ENCODE results near the gene MON2. TPM values are rescaled to one million over a fixed set of nuclear protein-coding genes. Genes with fewer than 3 reads are reported as not detected.
"Not testable (repeated sequence)": the region's sequence is repeated elsewhere in the genome, so short reads cannot be mapped to it uniquely, and the experiment has no call there.

The MON2 gene
- total and polyA plus RNA-seq, 7 donors: 4.9 to 18.2 (median 14.5) TPM

- no peak for TF ChIP-seq CTCF (IDR thresholded peaks at IDR 0.05)
- 79 to 86% (median 80%) methylated on average over 3 of the region's 3 CpGs for WGBS, 3 donors
- peaks cover 7% of the 10 kb centered on the region for H3K9me3 ChIP-seq
- intact Hi-C loops (cut with DNase I): no loop called here
- DNase-seq (no peak), ATAC-seq (no peak)
- no peaks in the 10 kb centered on the region for H3K4me1 ChIP-seq
- H3K27ac ChIP-seq: no peak overlapping the region
- H3K36me3 ChIP-seq (ENCODE audit: insufficient read depth in 1 of 2, low read depth in 1 of 2): no peaks in the 10 kb centered on the region
- H3K4me3 ChIP-seq: no peak overlapping the region
- H3K27me3 ChIP-seq (ENCODE audit: insufficient read depth in 3 of 3, low read length in 2 of 3): peaks cover 0 to 4% (median 0%) of the 10 kb centered on the region in 3 donors
Observed at GRCh38 chr12:62448436-62448835, 18.2 kb upstream of the MON2 start.

- 36 to 64% (median 59%) methylated on average over 2 of the region's 2 CpGs for WGBS, 3 donors
- ATAC-seq; DNase-seq; H3K4me3 ChIP-seq; H3K9me3 ChIP-seq; intact Hi-C loops (cut with DNase I); H3K27me3 ChIP-seq (ENCODE audit: insufficient read depth in 3 of 3, low read length in 2 of 3); H3K4me1 ChIP-seq; H3K27ac ChIP-seq; H3K36me3 ChIP-seq (ENCODE audit: insufficient read depth in 1 of 2, low read depth in 1 of 2): not testable (repeated sequence)
Observed at GRCh38 chr12:62455429-62455828, 11.2 kb upstream of the MON2 start.

GRCh38 chr12:62458626-62459025 is 8.0 kb upstream of the MON2 start:
- Histone ChIP-seq H3K4me3 (no peak overlapping the region), H3K27me3 (ENCODE audit: insufficient read depth in 3 of 3, low read length in 2 of 3) (no peaks in the 10 kb centered on the region), H3K4me1 (no peaks in the 10 kb centered on the region), H3K36me3 (ENCODE audit: insufficient read depth in 1 of 2, low read depth in 1 of 2) (no peaks in the 10 kb centered on the region), H3K27ac (no peak overlapping the region), H3K9me3 (no peaks in the 10 kb centered on the region)
- DNase-seq (no peak), ATAC-seq (no peak)
- TF ChIP-seq CTCF (IDR thresholded peaks at IDR 0.05): no peak
- 78 to 89% (median 85%) methylated on average over 3 of the region's 3 CpGs for WGBS, 3 donors
- intact Hi-C loops (cut with DNase I): no loop called here

GRCh38 chr12:62459976-62460375 is 6.7 kb upstream of the MON2 start:
- H3K36me3 ChIP-seq (ENCODE audit: insufficient read depth in 1 of 2, low read depth in 1 of 2): no peaks in the 10 kb centered on the region

GRCh38 chr12:62461171-62461837 is 5.3 kb upstream of the MON2 start:
- 91 to 93% (median 91%) methylated on average over 29 to 32 of the region's 32 CpGs for WGBS, 3 donors
- H3K9me3 ChIP-seq; DNase-seq; H3K27me3 ChIP-seq (ENCODE audit: insufficient read depth in 3 of 3, low read length in 2 of 3); H3K4me3 ChIP-seq; ATAC-seq; H3K36me3 ChIP-seq (ENCODE audit: insufficient read depth in 1 of 2, low read depth in 1 of 2); H3K4me1 ChIP-seq; H3K27ac ChIP-seq: not testable (repeated sequence)
- intact Hi-C loops (cut with DNase I): loop anchor here in 1 of 2 donors (5.0 kb wide), 1 partner anchor 199 kb away; the partner anchor contains the start of gene USP15

More at GRCh38 chr12:62459976-62460375, 6.7 kb upstream of the MON2 start:
- ATAC-seq (no peak), DNase-seq (no peak)
- H3K27me3 ChIP-seq (ENCODE audit: insufficient read depth in 3 of 3, low read length in 2 of 3): no peaks in the 10 kb centered on the region
- no peaks in the 10 kb centered on the region for H3K9me3 ChIP-seq
- no peak overlapping the region for H3K27ac ChIP-seq
- no peak for TF ChIP-seq CTCF (IDR thresholded peaks at IDR 0.05)
- H3K4me3 ChIP-seq: no peak overlapping the region
- intact Hi-C loops (cut with DNase I): loop anchor here in 1 of 2 donors (5.0 kb wide), 1 partner anchor 198 kb away; the partner anchor contains the start of gene USP15
- H3K4me1 ChIP-seq: no peaks in the 10 kb centered on the region

- WGBS, 3 donors: 69 to 79% (median 70%) methylated on average over 7 of the region's 7 CpGs
- peaks cover 12% of the 10 kb centered on the region for H3K4me1 ChIP-seq
- not testable (repeated sequence) for ATAC-seq
Observed at GRCh38 chr12:62463252-62463651, 3.4 kb upstream of the MON2 start.

More at GRCh38 chr12:62463252-62463651, 3.4 kb upstream of the MON2 start:
- H3K27me3 ChIP-seq (ENCODE audit: insufficient read depth in 3 of 3, low read length in 2 of 3); H3K27ac ChIP-seq; H3K9me3 ChIP-seq; H3K4me3 ChIP-seq; H3K36me3 ChIP-seq (ENCODE audit: insufficient read depth in 1 of 2, low read depth in 1 of 2); DNase-seq: not testable (repeated sequence)
- intact Hi-C loops (cut with DNase I): loop anchor here in 1 of 2 donors (5.0 kb wide), 1 partner anchor 201 kb away; the partner anchor contains the start of gene USP15

Measured in psoas muscle (tissue), 8 donors.